ENCODE measurements around the gene AGBL4.

Gene AGBL4

DNA sequence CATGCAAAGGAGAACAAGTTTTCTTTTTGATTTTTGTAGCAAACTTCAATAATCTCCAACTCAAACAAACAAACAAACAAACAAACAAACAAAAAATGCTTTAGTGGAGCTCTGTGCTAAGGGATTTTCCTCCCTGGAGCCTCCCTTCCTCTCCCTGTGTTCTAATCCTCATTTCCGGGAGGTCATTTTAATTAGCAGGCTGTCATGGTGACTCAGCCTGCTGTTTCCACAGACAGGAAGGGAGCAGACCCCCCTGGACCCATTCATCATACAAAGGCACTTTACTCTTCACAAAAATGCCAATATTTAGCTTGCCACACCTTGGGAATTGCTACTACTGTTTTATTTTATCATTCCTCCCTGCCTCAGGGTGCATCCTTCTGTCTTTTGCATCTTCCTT, 1490.8 kb downstream of the AGBL4 start:
- intact Hi-C loops (cut with DNase I; ENCODE audit: low total_unique reads) = no loop called here
- Histone ChIP-seq H3K27ac (no peak overlapping the region), H3K4me1 (peaks cover 0 to 11% (median 0%) of the 10 kb centered on the region in 4 donors), H3K27me3 (peaks cover 0 to 14% of the 10 kb centered on the region in 2 donors), H3K36me3 (no peaks in the 10 kb centered on the region), H3K4me3 (no peak overlapping the region), H3K9me3 (no peaks in the 10 kb centered on the region)
- no peak for DNase-seq
- TF ChIP-seq, protein P1, sequence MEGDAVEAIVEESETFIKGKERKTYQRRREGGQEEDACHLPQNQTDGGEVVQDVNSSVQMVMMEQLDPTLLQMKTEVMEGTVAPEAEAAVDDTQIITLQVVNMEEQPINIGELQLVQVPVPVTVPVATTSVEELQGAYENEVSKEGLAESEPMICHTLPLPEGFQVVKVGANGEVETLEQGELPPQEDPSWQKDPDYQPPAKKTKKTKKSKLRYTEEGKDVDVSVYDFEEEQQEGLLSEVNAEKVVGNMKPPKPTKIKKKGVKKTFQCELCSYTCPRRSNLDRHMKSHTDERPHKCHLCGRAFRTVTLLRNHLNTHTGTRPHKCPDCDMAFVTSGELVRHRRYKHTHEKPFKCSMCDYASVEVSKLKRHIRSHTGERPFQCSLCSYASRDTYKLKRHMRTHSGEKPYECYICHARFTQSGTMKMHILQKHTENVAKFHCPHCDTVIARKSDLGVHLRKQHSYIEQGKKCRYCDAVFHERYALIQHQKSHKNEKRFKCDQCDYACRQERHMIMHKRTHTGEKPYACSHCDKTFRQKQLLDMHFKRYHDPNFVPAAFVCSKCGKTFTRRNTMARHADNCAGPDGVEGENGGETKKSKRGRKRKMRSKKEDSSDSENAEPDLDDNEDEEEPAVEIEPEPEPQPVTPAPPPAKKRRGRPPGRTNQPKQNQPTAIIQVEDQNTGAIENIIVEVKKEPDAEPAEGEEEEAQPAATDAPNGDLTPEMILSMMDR (IDR thresholded peaks at IDR 0.05) = no peak

DNA sequence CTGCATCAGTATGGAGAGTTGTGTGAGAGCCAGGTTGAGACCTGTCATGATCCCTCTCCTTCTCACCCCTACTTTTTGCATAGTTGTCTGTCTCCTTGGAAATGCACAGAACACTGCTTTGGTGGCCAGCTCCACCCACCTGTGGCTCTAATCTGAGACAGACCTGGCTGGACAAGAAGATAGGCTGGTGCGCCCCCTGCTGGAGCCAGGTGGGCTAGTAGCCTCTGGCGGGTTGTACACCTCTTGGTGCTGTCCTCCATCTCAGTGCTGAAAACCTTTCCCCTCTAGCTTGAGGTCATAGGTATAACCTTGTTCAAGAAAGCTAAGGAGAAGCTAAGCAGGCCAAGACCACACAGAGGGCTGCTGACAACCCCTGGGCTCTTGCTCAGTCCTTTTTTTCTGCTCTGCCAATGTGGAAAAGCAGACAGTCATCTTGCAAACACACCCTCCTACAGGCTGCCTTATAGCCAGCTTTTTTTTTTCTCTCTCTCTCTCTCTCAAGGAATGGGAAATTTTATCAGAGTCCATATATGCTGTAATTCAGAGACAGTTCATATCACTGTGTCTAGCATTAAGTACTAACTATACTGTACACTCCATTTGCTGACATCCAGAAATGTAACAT, 1492.9 kb downstream of the AGBL4 start:
- Histone ChIP-seq H3K27ac (no peak overlapping the region), H3K36me3 (no peaks in the 10 kb centered on the region), H3K9me3 (no peaks in the 10 kb centered on the region), H3K27me3 (peaks cover 0 to 17% of the 10 kb centered on the region in 2 donors), H3K4me1 (no peaks in the 10 kb centered on the region), H3K4me3 (no peak overlapping the region)
- intact Hi-C loops (cut with DNase I; ENCODE audit: low total_unique reads) = no loop called here
- DNase-seq = no peak
- TF ChIP-seq, protein P1 (IDR thresholded peaks at IDR 0.05) = no peak

DNA sequence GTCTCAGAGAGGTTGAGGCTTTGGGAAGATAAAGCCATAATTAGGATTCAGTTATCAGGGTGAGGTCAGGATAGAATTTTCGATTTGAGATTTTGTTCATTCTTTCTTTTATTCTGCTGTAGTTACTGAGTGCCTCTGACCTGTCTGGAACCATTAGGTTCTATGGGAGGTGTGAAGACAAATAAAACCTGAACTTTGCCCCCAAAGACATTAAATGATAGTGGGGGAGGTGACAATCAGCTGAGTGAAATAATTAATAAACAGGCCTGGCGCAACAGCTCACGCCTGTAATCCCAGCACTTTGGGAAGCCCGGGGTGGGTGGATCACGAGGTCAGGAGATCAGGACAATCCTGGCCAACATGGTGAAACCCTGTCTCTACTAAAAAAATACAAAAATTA, 1496.7 kb downstream of the AGBL4 start:
- no peaks in the 10 kb centered on the region for H3K36me3 ChIP-seq
- no peaks in the 10 kb centered on the region for H3K9me3 ChIP-seq
- H3K27me3 ChIP-seq = peaks cover 0 to 17% of the 10 kb centered on the region in 2 donors
- TF ChIP-seq, protein P1 (IDR thresholded peaks at IDR 0.05) = no peak
- no peak for DNase-seq
- intact Hi-C loops (cut with DNase I; ENCODE audit: low total_unique reads) = no loop called here
- H3K27ac ChIP-seq = no peak overlapping the region
- H3K4me1 ChIP-seq = no peaks in the 10 kb centered on the region
- H3K4me3 ChIP-seq = no peak overlapping the region

DNA sequence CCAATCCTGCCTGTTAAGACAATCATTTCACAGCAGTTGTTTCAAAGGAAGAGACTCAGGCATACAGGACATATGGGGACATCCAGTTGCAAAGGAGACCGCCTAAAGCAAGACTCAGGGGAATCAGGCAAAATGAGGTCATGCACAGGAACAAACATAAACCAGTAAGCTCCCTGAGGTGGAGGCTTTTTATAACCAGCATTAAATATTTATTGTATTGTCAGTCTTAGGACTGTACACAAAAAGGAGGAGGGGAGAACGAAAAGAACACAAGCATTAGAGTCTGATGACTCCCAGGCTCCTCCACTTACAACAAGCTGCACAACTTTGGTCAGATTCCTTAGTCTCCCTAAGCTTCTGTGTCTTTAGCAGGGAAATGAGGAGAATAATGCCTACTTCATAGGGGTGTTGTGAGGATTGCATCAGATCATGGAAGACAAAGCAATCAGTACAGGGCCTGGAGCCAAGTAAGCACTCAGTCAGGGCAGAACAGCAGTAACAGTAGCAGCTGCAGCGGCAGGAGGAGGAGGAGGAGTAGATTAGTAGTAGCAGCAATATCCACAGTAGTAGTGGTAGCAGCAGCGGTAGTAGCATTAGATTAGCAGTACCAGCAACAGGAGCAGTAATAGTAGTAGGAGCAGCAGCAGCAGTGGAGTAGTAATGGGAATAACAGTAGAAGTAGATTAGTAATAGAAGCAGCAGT, 1497.6 kb downstream of the AGBL4 start:
- intact Hi-C loops (cut with DNase I; ENCODE audit: low total_unique reads) = no loop called here

DNA sequence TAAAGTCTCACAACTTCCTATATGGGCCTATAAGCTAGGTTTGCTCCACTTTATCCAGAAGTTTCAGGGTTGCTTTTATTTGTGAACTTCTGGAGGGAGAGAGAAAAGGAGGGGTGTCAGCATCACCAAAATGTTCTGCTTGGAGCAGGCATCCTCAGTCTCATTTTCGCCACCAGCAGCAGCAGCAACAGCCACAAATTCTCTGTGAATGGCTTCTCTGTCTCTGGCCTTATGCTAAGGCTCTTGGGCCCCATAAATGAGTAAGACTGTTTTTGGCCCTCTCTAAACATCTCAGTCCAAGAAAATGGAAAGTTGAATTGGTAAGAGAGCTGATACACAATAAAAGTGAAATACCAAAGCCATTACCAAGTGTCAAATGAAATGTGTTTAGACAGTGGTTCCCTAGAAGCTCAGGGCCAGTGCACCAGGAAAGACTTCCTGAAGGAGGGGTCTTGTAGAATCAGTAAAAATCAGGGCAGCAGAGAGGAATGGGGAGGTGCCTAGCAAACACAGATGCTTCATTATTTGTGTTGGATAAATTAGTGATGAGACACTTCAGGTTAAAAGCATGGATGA, 1498.8 kb downstream of the AGBL4 start:
- no peak overlapping the region for H3K27ac ChIP-seq
- no peaks in the 10 kb centered on the region for H3K9me3 ChIP-seq
- H3K4me1 ChIP-seq = no peaks in the 10 kb centered on the region
- peaks cover 0 to 7% of the 10 kb centered on the region in 2 donors for H3K27me3 ChIP-seq
- no peak for DNase-seq
- no peak overlapping the region for H3K4me3 ChIP-seq
- H3K36me3 ChIP-seq = no peaks in the 10 kb centered on the region
- intact Hi-C loops (cut with DNase I; ENCODE audit: low total_unique reads) = no loop called here
- TF ChIP-seq, protein P1 (IDR thresholded peaks at IDR 0.05) = no peak

More for the DNA sequence above, 1497.6 kb downstream of the AGBL4 start:
- Histone ChIP-seq H3K27ac (no peak overlapping the region), H3K27me3 (peaks cover 0 to 13% of the 10 kb centered on the region in 2 donors), H3K4me1 (no peaks in the 10 kb centered on the region), H3K4me3 (no peak overlapping the region), H3K36me3 (no peaks in the 10 kb centered on the region), H3K9me3 (no peaks in the 10 kb centered on the region)
- no peak for DNase-seq
- TF ChIP-seq, protein P1 (IDR thresholded peaks at IDR 0.05) = no peak
